Measurements from ENCODE around the gene CUX1. TPM values are rescaled to one million over a fixed set of nuclear protein-coding genes. Genes with fewer than 3 reads are reported as not detected.

The CUX1 gene
- total RNA-seq, 1 donor from 2014 or later = 118 TPM

DNA sequence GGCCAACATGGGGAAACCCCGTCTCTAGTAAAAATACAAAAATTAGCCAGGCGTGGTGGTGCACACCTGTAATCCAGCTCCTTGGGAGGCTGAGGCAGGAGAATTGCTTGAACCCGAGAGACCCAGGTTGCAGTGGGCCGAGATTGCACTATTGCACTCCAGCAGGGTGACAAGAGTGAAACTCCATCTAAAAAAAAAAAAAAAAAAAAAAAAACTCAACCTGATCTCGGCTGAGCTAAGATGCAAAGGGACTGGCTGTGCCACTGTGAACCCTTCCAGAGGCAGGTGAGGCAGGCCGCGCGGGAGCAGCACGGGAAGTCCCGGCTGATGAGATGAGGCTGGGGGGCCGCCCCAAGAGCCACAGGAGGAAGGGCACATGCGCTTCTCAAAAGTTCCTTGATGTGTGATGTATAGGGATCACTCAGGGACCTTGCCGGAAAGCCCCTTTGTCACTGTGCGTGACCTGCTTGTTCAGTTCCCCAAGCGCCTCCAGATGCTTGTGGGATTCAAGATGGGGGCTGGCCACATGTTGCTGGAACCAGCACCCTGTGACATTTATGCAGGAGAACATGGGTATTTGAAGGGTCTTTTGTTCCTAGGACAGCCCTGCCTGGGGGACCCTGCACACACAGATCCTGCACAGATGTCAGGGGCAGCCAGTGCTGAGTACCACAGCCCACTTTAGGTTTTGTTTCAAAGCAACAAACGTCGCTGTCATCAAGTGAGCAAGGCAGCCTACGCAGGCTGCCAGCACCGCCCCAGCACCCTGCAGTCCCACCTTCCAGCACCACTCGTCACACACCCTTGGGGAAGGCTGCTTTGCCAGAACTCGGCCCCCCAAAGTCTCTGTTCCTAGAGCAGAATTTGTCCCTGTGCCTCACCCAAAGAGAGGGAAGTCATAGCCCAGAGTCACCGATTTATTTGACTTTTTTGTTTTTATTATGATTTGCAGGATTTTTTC, 394.4 kb downstream of the CUX1 start:
- TF ChIP-seq, protein P1, sequence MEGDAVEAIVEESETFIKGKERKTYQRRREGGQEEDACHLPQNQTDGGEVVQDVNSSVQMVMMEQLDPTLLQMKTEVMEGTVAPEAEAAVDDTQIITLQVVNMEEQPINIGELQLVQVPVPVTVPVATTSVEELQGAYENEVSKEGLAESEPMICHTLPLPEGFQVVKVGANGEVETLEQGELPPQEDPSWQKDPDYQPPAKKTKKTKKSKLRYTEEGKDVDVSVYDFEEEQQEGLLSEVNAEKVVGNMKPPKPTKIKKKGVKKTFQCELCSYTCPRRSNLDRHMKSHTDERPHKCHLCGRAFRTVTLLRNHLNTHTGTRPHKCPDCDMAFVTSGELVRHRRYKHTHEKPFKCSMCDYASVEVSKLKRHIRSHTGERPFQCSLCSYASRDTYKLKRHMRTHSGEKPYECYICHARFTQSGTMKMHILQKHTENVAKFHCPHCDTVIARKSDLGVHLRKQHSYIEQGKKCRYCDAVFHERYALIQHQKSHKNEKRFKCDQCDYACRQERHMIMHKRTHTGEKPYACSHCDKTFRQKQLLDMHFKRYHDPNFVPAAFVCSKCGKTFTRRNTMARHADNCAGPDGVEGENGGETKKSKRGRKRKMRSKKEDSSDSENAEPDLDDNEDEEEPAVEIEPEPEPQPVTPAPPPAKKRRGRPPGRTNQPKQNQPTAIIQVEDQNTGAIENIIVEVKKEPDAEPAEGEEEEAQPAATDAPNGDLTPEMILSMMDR (IDR thresholded peaks at IDR 0.05) = no peak
- H3K27ac Mint-ChIP-seq (ENCODE audit: unreplicated experiment) = no peak overlapping the region
- H3K36me3 Mint-ChIP-seq (ENCODE audit: low read depth) = peaks cover 15% of the 10 kb centered on the region
- H3K4me1 Mint-ChIP-seq (ENCODE audit: low read depth) = no peaks in the 10 kb centered on the region
- no peaks in the 10 kb centered on the region for H3K9me3 Mint-ChIP-seq (ENCODE audit: low read depth)
- no peak overlapping the region for H3K4me3 Mint-ChIP-seq (ENCODE audit: unreplicated experiment)
- H3K27me3 Mint-ChIP-seq (ENCODE audit: low read depth) = no peaks in the 10 kb centered on the region
- DNase-seq (ENCODE audit: low spot score) = no peak

- Mint-ChIP-seq H3K4me1 (ENCODE audit: low read depth) (peaks cover 3% of the 10 kb centered on the region), H3K4me3 (ENCODE audit: unreplicated experiment) (no peak overlapping the region), H3K9me3 (ENCODE audit: low read depth) (no peaks in the 10 kb centered on the region), H3K36me3 (ENCODE audit: low read depth) (peaks cover 17% of the 10 kb centered on the region), H3K27ac (ENCODE audit: unreplicated experiment) (no peak overlapping the region), H3K27me3 (ENCODE audit: low read depth) (no peaks in the 10 kb centered on the region)
- TF ChIP-seq, protein P1 (IDR thresholded peaks at IDR 0.05) = no peak
- no peak for DNase-seq (ENCODE audit: low spot score)
Observed at GRCh38 chr7:102214477-102215072, 397.1 kb downstream of the CUX1 start.

- no peak overlapping the region for H3K27ac Mint-ChIP-seq (ENCODE audit: unreplicated experiment)
- TF ChIP-seq, protein P1 (IDR thresholded peaks at IDR 0.05) = no peak
- H3K4me3 Mint-ChIP-seq (ENCODE audit: unreplicated experiment) = no peak overlapping the region
- H3K36me3 Mint-ChIP-seq (ENCODE audit: low read depth) = peaks cover 17% of the 10 kb centered on the region
- no peaks in the 10 kb centered on the region for H3K27me3 Mint-ChIP-seq (ENCODE audit: low read depth)
- DNase-seq (ENCODE audit: low spot score) = no peak
- peaks cover 9% of the 10 kb centered on the region for H3K4me1 Mint-ChIP-seq (ENCODE audit: low read depth)
- H3K9me3 Mint-ChIP-seq (ENCODE audit: low read depth) = no peaks in the 10 kb centered on the region
Observed at GRCh38 chr7:102215256-102215655, 397.8 kb downstream of the CUX1 start.

DNA sequence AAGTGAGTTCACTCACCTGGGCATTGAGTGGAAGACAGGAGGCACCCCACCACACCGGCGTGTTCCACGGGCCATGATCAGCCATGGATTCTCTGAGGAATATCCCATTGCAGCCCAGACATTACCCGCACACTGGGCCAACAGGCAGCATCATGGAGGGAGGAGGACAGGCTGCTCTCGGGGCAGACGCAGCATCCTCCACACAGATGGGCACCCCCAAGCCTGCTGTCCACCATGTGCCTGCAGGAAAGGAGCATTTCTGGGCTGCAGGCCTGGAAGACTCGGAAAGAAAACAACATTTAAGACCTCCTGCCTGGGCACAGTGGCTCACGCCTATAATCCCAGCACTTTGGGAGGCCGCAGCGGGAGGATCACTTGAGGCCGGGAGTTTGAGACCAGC, 398.3 kb downstream of the CUX1 start:
- Mint-ChIP-seq H3K4me1 (ENCODE audit: low read depth) (peaks cover 14% of the 10 kb centered on the region), H3K27ac (ENCODE audit: unreplicated experiment) (no peak overlapping the region), H3K27me3 (ENCODE audit: low read depth) (no peaks in the 10 kb centered on the region), H3K4me3 (ENCODE audit: unreplicated experiment) (no peak overlapping the region), H3K9me3 (ENCODE audit: low read depth) (no peaks in the 10 kb centered on the region), H3K36me3 (ENCODE audit: low read depth) (peaks cover 15% of the 10 kb centered on the region)
- TF ChIP-seq, protein P1 (IDR thresholded peaks at IDR 0.05) = no peak
- no peak for DNase-seq (ENCODE audit: low spot score)

DNA sequence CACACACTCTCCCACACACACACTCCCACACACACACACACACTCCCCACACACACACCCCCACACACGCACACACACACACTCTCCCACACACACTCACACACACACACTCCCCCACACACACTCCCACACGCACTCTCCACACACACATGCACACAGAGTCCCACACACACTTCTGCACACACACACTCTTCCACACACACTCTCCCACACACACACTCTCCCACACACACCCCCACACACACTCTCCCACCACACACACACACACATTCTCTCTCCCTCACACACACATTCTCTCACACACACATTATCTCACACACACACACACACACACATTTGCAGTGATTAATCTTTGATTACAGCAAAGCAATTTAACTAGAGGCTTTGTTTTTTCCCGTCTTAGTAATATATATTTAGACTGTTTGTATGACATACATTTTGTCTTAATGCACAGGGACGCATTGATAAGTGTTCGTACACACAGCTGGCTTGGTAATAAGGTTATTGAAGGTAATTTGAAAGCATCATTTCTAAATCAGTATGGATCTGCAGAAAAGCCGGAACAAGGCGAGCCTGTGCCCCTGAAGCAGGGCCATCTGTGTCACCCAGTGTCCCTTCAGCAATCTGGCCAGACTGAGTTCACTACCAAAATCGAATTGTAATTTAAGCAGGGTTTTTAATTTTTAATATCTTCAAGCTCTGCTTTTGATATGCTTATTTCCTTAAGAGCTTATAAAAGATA, 399.3 kb downstream of the CUX1 start:
- no peak overlapping the region for H3K4me3 Mint-ChIP-seq (ENCODE audit: unreplicated experiment)
- H3K9me3 Mint-ChIP-seq (ENCODE audit: low read depth) = no peaks in the 10 kb centered on the region
- no peaks in the 10 kb centered on the region for H3K27me3 Mint-ChIP-seq (ENCODE audit: low read depth)
- TF ChIP-seq, protein P1 (IDR thresholded peaks at IDR 0.05) = no peak
- no peak overlapping the region for H3K27ac Mint-ChIP-seq (ENCODE audit: unreplicated experiment)
- peaks cover 14% of the 10 kb centered on the region for H3K36me3 Mint-ChIP-seq (ENCODE audit: low read depth)
- DNase-seq (ENCODE audit: low spot score) = no peak
- peaks cover 24% of the 10 kb centered on the region for H3K4me1 Mint-ChIP-seq (ENCODE audit: low read depth)
